Measurements from ENCODE around the gene SMAD2.

The SMAD2 gene

GRCh38 chr18:47815486-47816270 is 114.8 kb downstream of the SMAD2 start:
- no peak overlapping the region for H3K4me2 ChIP-seq (ENCODE audit: low read length)
- H3K4me1 ChIP-seq (ENCODE audit: insufficient read depth, low read length, severe bottlenecking): no peaks in the 10 kb centered on the region
- H3K27ac ChIP-seq (ENCODE audit: low read depth, low read length, poor library complexity, severe bottlenecking): no peak overlapping the region
- H3K27me3 ChIP-seq (ENCODE audit: insufficient read depth, low read length): no peaks in the 10 kb centered on the region
- H3K9ac ChIP-seq (ENCODE audit: low read length): no peak overlapping the region
- H4K20me1 ChIP-seq (ENCODE audit: insufficient read depth, low read length): no peaks in the 10 kb centered on the region
- no peak overlapping the region for H2AFZ ChIP-seq (ENCODE audit: low read length)
- H3K9me3 ChIP-seq (ENCODE audit: low read length): no peaks in the 10 kb centered on the region
- TF ChIP-seq CTCF (IDR thresholded peaks at IDR 0.05; ENCODE audit: low read length) (no peak), EZH2 (IDR thresholded peaks at IDR 0.05; ENCODE audit: borderline replicate concordance, low read length) (no peak)
- H3K79me2 ChIP-seq (ENCODE audit: insufficient read depth, low read length): no peaks in the 10 kb centered on the region
- no peak overlapping the region for H3K4me3 ChIP-seq (ENCODE audit: low read depth, low read length, poor library complexity, severe bottlenecking)
- H3K9me2 ChIP-seq (ENCODE audit: low read depth, low read length): no peaks in the 10 kb centered on the region
- H3F3A ChIP-seq (ENCODE audit: insufficient read depth, low read length): no peaks in the 10 kb centered on the region
- no peaks in the 10 kb centered on the region for H3K36me3 ChIP-seq (ENCODE audit: insufficient read depth, low read length)

GRCh38 chr18:47809420-47809819 is 121.0 kb downstream of the SMAD2 start:
- Histone ChIP-seq H3K4me1 (ENCODE audit: insufficient read depth, low read length, severe bottlenecking) (no peaks in the 10 kb centered on the region), H3K4me2 (ENCODE audit: low read length) (no peak overlapping the region), H3K4me3 (ENCODE audit: low read depth, low read length, poor library complexity, severe bottlenecking) (no peak overlapping the region), H3K36me3 (ENCODE audit: insufficient read depth, low read length) (no peaks in the 10 kb centered on the region), H2AFZ (ENCODE audit: low read length) (no peak overlapping the region), H3K9me2 (ENCODE audit: low read depth, low read length) (no peaks in the 10 kb centered on the region), H4K20me1 (ENCODE audit: insufficient read depth, low read length) (no peaks in the 10 kb centered on the region), H3K9me3 (ENCODE audit: low read length) (no peaks in the 10 kb centered on the region), H3K27ac (ENCODE audit: low read depth, low read length, poor library complexity, severe bottlenecking) (no peak overlapping the region), H3K79me2 (ENCODE audit: insufficient read depth, low read length) (no peaks in the 10 kb centered on the region), H3K27me3 (ENCODE audit: insufficient read depth, low read length) (no peaks in the 10 kb centered on the region), H3K9ac (ENCODE audit: low read length) (no peak overlapping the region), H3F3A (ENCODE audit: insufficient read depth, low read length) (no peaks in the 10 kb centered on the region)
- TF ChIP-seq CTCF (IDR thresholded peaks at IDR 0.05; ENCODE audit: low read length): no peak
- TF ChIP-seq EZH2 (IDR thresholded peaks at IDR 0.05; ENCODE audit: borderline replicate concordance, low read length): no peak

- no peaks in the 10 kb centered on the region; the same call in 1 of the 2 replicates for H3K27me3 ChIP-seq (ENCODE audit: insufficient read depth, low read length)
- no peaks in the 10 kb centered on the region for H3K4me1 ChIP-seq (ENCODE audit: insufficient read depth, low read length, severe bottlenecking)
- H2AFZ ChIP-seq (ENCODE audit: low read length): no peak overlapping the region
- no peak for TF ChIP-seq EZH2 (IDR thresholded peaks at IDR 0.05; ENCODE audit: borderline replicate concordance, low read length)
- no peak for TF ChIP-seq CTCF (IDR thresholded peaks at IDR 0.05; ENCODE audit: low read length)
- no peaks in the 10 kb centered on the region for H3K9me3 ChIP-seq (ENCODE audit: low read length)
- H3K27ac ChIP-seq (ENCODE audit: low read depth, low read length, poor library complexity, severe bottlenecking): no peak overlapping the region
- H3K36me3 ChIP-seq (ENCODE audit: insufficient read depth, low read length): no peaks in the 10 kb centered on the region
- no peaks in the 10 kb centered on the region for H3K79me2 ChIP-seq (ENCODE audit: insufficient read depth, low read length)
- H3K9me2 ChIP-seq (ENCODE audit: low read depth, low read length): no peaks in the 10 kb centered on the region
- no peaks in the 10 kb centered on the region for H4K20me1 ChIP-seq (ENCODE audit: insufficient read depth, low read length)
- no peak overlapping the region for H3K4me2 ChIP-seq (ENCODE audit: low read length)
- H3K4me3 ChIP-seq (ENCODE audit: low read depth, low read length, poor library complexity, severe bottlenecking): no peak overlapping the region
- H3F3A ChIP-seq (ENCODE audit: insufficient read depth, low read length): no peaks in the 10 kb centered on the region
- H3K9ac ChIP-seq (ENCODE audit: low read length): no peak overlapping the region
Observed at GRCh38 chr18:47802802-47803201, 127.7 kb downstream of the SMAD2 start.
